GM12875 (cell line): ENCODE results near the gene PAX1.
A peak's percentile ranks its signal among the peaks of the same experiment; 100 is the strongest.

Source experiments
- H3K4me3 ChIP-seq: one replicate; pipeline ENCODE4 v1.5.1; 2011; ENCODE audit warnings: low read depth, low read length, control low read depth
- TF ChIP-seq, protein P1 (sequence below): IDR thresholded peaks from 2 replicates; pipeline ENCODE4 v1.5.1; 2011; ENCODE audit warnings: low read depth, mild to moderate bottlenecking, control low read depth, inconsistent platforms, low read length, moderate library complexity, borderline replicate concordance; ENCODE audit not compliant: insufficient read depth

Gene PAX1

DNA sequence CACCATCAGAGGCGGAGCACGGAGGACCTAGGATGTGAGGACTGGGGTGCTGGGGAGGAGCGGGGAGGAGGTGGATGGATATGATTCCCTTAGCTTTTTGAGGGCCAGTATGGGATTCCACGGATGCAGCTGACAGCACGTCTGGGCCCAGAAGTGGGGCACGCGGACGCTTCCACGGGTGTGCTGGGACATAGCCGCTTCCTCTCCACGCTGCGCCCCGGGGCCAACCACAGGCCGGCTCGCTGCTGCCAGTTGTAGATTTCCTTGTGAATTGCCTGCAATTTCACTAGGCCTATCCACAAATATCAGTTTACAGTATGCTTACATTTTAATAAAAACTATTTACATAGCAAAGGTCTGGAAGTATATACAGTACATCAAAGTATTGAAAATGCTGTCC, 23.9 kb downstream of the PAX1 start:
- no peak overlapping the region for H3K4me3 ChIP-seq
- TF ChIP-seq, protein P1, sequence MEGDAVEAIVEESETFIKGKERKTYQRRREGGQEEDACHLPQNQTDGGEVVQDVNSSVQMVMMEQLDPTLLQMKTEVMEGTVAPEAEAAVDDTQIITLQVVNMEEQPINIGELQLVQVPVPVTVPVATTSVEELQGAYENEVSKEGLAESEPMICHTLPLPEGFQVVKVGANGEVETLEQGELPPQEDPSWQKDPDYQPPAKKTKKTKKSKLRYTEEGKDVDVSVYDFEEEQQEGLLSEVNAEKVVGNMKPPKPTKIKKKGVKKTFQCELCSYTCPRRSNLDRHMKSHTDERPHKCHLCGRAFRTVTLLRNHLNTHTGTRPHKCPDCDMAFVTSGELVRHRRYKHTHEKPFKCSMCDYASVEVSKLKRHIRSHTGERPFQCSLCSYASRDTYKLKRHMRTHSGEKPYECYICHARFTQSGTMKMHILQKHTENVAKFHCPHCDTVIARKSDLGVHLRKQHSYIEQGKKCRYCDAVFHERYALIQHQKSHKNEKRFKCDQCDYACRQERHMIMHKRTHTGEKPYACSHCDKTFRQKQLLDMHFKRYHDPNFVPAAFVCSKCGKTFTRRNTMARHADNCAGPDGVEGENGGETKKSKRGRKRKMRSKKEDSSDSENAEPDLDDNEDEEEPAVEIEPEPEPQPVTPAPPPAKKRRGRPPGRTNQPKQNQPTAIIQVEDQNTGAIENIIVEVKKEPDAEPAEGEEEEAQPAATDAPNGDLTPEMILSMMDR = no peak

DNA sequence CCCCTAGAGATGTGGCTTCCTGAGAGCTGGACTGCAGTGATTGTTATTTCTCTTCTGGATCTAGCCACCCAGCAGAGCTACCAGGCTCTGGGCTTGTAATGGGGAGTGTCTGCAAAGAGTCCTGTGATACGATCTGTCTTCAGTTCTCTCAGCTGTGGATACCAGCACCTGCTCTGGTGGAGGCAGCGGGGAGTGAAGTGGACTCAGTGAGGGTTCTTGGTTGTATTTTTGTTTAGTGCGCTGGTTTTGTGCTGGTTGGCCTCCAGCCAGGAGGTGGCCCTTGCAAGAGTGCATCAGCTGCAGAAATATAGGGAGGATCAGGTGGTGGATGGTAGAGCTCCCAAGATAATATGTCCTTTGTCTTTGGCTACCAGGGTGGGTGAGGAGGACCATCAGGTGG, 33.7 kb downstream of the PAX1 start:
- no peak overlapping the region for H3K4me3 ChIP-seq
- TF ChIP-seq, protein P1 = no peak

DNA sequence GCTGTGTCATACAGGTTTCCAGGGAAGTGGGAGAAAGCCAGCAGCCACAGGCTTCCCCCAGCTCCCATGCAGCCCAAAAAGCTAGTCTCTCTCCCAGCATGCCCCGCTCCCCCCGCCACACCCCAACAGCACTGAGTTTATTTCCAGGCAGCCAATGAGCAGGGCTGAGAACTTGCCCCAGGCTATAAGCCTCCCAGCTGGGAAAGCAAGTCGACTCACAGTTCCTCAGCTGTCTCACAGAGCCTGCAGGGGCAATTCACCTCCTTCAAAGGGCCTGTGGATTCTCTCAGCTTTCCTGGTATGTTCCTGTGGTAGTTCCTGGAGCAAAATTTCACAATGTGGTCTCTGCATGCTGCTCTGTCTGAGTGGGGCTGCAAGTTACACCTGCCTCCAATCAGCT, 34.2 kb downstream of the PAX1 start:
- TF ChIP-seq, protein P1 = no peak
- no peak overlapping the region for H3K4me3 ChIP-seq

DNA sequence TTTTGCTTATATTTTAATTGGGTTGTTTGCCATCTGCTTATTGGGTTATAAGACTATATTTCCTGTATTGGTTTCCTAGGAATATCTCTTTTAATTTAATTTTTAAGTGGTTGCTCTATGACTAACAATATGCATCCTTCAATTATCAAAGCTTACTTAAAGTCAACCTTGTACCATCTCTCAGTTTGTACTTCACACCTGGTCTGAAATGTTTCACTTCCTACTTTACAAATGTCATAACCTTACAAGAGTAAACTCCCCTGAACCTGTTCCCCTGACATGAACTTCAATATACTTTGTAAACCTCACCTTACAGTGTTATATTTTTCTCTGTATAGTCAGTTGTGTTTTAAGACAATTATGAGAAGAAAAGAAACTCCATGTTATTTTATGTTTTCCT, 35.8 kb downstream of the PAX1 start:
- no peak overlapping the region for H3K4me3 ChIP-seq
- TF ChIP-seq, protein P1 = no peak

- TF ChIP-seq, protein P1 = no peak
- H3K4me3 ChIP-seq = no peak overlapping the region
Observed at GRCh38 chr20:21762646-21763045, 57.2 kb downstream of the PAX1 start.

GRCh38 chr20:21767200-21767738, 61.8 kb downstream of the PAX1 start:
- TF ChIP-seq, protein P1 = no peak
- no peak overlapping the region for H3K4me3 ChIP-seq

DNA sequence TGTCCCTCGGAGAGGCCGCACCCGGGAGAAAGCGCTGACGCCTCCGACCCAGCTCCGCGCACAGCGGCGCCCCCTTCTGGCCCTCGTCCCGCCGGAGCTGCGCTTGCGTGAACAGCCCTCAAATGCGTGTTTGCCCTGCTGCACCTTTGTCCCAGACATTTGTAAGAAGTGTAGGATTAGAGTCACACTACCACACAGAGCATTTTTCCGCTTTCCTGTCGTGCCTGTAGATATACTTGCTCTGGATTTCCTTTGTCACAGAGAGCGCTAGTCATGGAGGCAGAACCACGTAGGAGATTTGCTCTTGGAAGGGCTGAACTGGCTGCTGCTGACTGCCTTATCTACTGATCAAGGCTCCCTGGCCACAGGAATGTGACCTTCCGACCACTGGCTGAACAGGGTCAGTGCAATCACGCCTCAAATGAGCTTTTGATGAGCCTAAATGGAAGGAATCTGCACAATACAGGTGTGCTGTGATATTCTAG, 62.3 kb downstream of the PAX1 start:
- TF ChIP-seq, protein P1 = peak; percentile 61
- no peak overlapping the region for H3K4me3 ChIP-seq
